ENCODE measurements around the gene FCF1.

The FCF1 gene, protein sequence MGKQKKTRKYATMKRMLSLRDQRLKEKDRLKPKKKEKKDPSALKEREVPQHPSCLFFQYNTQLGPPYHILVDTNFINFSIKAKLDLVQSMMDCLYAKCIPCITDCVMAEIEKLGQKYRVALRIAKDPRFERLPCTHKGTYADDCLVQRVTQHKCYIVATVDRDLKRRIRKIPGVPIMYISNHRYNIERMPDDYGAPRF

GRCh38 chr14:74712499-74713394 is at the start of gene FCF1, which contains the start of gene AREL1:
FCF1 (plus strand) TSS chr14:74713144; CDS start chr14:74713198, 54 bp downstream.
AREL1 (minus strand) TSS chr14:74713080; CDS start chr14:74685615, 27,465 bp downstream.
- DNase-seq = no peak

DNA sequence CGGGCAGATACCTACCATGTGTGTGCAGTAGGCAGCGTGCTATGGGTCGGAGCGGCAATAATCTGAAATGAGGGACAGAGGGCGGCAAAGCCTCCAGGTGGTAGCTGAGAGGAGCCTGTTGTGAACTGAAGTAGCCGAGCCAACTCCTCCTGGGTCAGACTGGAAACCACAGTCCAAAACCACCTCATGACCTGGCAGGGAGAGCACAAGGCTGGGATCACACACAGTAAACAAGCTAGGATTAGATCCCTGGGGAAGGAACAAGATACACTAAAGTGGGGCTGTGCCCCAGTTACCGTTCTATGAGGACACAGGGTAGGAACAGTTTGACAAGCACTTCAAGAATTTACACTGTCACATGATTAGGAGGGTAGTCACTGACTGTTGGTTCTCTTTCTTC is 49.1 kb upstream of the FCF1 start:
- DNase-seq = no peak

- no peak for DNase-seq
Measured at GRCh38 chr14:74664717-74665116, 48.2 kb upstream of the FCF1 start.

DNA sequence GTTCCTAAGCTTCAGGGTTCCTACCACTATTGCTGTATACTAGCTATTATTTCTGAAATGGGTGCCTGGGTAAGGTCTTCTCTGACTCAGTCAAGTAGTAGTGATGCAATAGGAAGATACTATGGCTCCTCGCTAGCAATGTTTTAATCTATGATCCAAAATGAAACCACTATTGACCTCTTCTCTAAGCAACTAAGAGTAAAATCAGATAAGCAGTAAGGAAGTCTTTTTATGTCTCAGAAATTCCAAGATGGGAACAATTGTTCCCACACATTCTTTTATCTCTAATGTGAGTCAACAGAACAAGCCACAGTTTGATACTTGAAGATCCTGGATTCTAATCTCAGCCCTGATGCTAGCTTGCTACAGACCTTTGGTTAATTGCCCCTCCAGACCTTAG is 45.2 kb upstream of the FCF1 start:
- no peak for DNase-seq

- DNase-seq = no peak
Measured at GRCh38 chr14:74669256-74669655, 43.7 kb upstream of the FCF1 start.

GRCh38 chr14:74669846-74670245 is 43.1 kb upstream of the FCF1 start:
- no peak for DNase-seq

GRCh38 chr14:74670726-74671411 is 42.1 kb upstream of the FCF1 start:
- DNase-seq = no peak

DNA sequence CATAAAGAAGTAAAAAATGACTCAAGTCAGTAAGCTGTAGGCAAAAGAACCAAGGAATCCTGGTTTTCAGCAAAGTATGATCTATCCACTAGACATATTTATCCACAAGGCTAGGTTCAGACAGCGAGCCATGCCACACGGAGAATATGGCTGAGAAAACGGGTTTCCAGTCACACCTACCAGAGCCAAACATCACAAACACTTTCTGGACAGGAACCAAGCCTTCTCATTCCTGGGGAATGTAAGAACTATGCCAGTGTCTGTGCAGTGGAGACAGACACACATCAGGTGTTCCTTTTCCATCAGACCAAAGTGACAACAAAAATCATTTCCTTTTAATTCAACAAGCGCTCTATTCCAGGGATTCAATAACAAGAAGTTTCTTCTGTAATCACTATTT is 41.2 kb upstream of the FCF1 start:
- no peak for DNase-seq

GRCh38 chr14:74673768-74674167 is 39.2 kb upstream of the FCF1 start:
- no peak for DNase-seq

- DNase-seq = no peak
Measured at GRCh38 chr14:74675219-74675618, 37.7 kb upstream of the FCF1 start.

GRCh38 chr14:74682169-74682952 is 30.6 kb upstream of the FCF1 start:
- no peak for DNase-seq

- no peak for DNase-seq
Measured at GRCh38 chr14:74683406-74683805, 29.5 kb upstream of the FCF1 start.

GRCh38 chr14:74684434-74684833 is 28.5 kb upstream of the FCF1 start:
- DNase-seq = no peak

DNA sequence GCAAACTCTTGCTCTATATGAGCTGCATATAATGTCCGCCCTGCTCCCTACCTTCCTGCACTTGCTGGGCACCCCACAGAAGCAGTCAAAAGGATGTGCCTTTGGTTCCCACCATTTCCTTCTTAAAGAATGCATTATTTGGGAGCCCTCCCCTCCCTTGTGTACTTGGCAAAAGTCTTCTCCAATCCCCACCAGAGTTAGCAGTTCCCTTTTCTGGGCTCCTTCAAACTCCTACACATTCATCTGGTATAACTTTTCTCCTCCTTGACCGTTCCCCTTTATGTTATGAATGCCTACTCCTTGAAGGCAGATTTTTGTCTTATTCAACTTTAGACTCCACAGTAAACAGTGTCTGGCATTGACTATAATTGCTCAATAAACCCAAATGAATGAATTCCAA is 27.9 kb upstream of the FCF1 start:
- no peak for DNase-seq

- no peak for DNase-seq
Measured at GRCh38 chr14:74685921-74686678, 26.8 kb upstream of the FCF1 start.

DNA sequence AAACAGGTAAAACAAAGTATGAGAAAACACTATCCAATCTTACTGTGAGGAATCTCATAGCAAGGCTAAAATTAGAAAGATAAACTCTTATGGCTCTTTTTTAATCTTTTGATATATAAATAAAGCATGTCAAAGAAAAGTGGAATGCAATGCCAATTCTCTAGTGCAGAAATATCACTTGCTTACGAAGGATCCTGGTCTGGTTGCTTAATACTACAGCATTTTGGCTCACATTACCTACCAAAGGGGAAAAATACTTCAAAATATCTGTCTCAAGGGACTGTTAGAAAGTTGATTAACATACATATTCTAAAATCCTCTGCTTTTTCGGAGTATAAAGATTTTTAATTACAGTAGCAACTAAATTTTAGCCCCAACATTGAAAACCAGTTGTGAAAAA is 21.5 kb upstream of the FCF1 start:
- DNase-seq = no peak

- DNase-seq = no peak
Measured at GRCh38 chr14:74693191-74693590, 19.8 kb upstream of the FCF1 start.

GRCh38 chr14:74695406-74695805 is 17.5 kb upstream of the FCF1 start:
- DNase-seq = no peak

DNA sequence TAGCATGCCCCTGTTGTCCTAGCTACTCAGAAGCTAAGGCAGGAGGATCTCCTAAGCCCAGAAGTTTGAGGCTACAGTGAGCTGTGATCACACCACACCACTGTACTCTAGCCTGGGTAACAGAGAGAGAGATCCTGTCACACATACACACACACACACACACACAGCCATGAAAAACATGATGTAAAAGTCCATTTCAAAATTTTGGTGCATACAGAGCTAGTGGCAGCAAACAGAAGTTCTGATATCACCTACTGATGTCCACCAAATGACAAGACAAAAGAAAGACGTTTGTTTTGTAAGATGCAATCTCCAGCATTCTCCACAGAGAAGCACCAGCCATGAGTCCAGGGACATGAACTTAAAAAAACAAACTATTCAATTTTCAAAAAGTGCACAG is 15.9 kb upstream of the FCF1 start:
- no peak for DNase-seq

DNA sequence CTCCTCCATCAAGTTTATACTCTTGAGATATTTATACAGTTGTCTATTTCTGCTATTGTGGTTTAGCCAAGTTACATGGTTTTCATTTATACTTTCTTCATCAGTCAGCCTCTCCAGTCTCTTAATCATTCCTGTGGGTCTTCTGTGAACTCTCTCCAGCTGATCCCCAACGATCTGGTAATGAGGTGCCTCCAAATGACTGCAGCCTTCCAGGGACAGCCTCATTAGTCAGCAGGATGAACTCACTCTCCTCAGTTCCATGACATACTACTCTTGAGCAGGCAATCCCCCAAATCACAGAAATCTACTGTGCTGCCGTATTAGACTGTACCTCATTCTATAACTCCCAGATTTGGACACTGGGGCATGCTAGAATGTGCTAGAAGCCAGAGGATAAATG is 15.4 kb upstream of the FCF1 start:
- DNase-seq = no peak

GRCh38 chr14:74697976-74698375 is 15.0 kb upstream of the FCF1 start:
- DNase-seq = no peak

- no peak for DNase-seq
Measured at GRCh38 chr14:74698465-74698864, 14.5 kb upstream of the FCF1 start.

All from DMS153 (cell line).